Measurements from ENCODE around the gene MTHFS.

- TF ChIP-seq, protein P1, sequence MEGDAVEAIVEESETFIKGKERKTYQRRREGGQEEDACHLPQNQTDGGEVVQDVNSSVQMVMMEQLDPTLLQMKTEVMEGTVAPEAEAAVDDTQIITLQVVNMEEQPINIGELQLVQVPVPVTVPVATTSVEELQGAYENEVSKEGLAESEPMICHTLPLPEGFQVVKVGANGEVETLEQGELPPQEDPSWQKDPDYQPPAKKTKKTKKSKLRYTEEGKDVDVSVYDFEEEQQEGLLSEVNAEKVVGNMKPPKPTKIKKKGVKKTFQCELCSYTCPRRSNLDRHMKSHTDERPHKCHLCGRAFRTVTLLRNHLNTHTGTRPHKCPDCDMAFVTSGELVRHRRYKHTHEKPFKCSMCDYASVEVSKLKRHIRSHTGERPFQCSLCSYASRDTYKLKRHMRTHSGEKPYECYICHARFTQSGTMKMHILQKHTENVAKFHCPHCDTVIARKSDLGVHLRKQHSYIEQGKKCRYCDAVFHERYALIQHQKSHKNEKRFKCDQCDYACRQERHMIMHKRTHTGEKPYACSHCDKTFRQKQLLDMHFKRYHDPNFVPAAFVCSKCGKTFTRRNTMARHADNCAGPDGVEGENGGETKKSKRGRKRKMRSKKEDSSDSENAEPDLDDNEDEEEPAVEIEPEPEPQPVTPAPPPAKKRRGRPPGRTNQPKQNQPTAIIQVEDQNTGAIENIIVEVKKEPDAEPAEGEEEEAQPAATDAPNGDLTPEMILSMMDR (IDR thresholded peaks at IDR 0.05), result no peak
- peak; percentile 33 for TF ChIP-seq POLR2A (IDR thresholded peaks at IDR 0.05)
Observed at GRCh38 chr15:79923515-79924169, 26.8 kb upstream of the MTHFS start.
